ENCODE measurements around the gene ZNF483. TPM values are rescaled to one million over a fixed set of nuclear protein-coding genes. Genes with fewer than 3 reads are reported as not detected.
A peak's percentile ranks its signal among the peaks of the same experiment; 100 is the strongest.

The ZNF483 gene
- total and polyA plus RNA-seq, 9 of the 15 experiments (the other 6 are each of a cell fraction or from before 2014, with no cell fraction given): 0.04 to 1.0 (median 0.38) TPM

DNA sequence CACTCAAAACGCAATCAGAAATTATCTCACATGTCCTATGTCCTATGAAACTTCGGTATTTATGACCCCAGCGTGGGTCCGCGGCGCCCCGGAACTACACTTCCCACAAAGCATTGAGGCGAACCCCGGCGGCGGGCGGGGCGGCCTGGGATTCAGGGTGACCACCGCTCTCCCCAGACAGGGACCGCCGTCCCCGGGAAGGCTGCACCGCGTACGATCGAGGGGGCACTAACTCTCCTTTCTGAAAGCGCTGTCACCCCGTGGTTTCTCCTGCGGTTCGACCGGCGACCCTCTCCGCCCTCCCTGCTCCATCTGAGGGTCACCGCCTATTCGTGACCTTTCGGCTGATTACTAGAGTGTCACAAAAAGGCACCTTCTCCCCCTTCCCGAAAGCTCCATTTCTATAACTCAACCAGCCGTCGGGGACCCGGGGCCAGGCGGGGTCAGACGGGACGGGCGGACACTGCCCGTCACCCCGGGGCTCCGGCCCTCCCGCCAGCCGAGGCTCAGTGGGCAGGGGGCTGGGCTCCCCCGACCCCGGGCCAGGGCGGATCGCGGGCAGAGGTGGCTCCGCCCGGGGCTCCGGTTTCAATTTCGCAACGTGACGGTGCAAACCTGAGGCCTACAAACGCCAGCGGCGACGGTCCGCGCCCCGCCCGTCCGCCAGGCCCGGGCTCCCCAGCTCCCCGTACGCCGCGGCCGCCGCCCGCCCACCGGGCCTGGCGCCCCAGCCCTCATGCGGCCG lies 42.1 kb upstream of the ZNF483 start (continued):
- TF ChIP-seq ZNF436 (CRISPR knock-in tag; IDR thresholded peaks at IDR 0.05) (0 out of 2 replicates have a peak, but pooled peaks have one; percentile 5), PBX2 (CRISPR knock-in tag; IDR thresholded peaks at IDR 0.05; ENCODE audit: low read depth) (no peak), PBX2 (tag; conservative IDR thresholded peaks at IDR 0.05; ENCODE audit: low read depth) (no peak), SRSF7 (optimal IDR thresholded peaks at IDR 0.05; ENCODE audit: low read depth, low read length) (no peak), MGA (IDR thresholded peaks at IDR 0.05) (no peak), HDAC2 (IDR thresholded peaks at IDR 0.05) (0 out of 2 replicates have a peak, but pooled peaks have one; percentile 26), ZNF77 (CRISPR knock-in tag; IDR thresholded peaks at IDR 0.05) (no peak), HCFC1 (IDR thresholded peaks at IDR 0.05; ENCODE audit: low read depth, low read length) (peak; percentile 87)
- TF ChIP-seq, protein P1, sequence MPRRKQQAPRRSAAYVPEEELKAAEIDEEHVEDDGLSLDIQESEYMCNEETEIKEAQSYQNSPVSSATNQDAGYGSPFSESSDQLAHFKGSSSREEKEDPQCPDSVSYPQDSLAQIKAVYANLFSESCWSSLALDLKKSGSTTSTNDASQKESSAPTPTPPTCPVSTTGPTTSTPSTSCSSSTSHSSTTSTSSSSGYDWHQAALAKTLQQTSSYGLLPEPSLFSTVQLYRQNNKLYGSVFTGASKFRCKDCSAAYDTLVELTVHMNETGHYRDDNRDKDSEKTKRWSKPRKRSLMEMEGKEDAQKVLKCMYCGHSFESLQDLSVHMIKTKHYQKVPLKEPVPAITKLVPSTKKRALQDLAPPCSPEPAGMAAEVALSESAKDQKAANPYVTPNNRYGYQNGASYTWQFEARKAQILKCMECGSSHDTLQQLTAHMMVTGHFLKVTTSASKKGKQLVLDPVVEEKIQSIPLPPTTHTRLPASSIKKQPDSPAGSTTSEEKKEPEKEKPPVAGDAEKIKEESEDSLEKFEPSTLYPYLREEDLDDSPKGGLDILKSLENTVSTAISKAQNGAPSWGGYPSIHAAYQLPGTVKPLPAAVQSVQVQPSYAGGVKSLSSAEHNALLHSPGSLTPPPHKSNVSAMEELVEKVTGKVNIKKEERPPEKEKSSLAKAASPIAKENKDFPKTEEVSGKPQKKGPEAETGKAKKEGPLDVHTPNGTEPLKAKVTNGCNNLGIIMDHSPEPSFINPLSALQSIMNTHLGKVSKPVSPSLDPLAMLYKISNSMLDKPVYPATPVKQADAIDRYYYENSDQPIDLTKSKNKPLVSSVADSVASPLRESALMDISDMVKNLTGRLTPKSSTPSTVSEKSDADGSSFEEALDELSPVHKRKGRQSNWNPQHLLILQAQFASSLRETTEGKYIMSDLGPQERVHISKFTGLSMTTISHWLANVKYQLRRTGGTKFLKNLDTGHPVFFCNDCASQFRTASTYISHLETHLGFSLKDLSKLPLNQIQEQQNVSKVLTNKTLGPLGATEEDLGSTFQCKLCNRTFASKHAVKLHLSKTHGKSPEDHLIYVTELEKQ (CRISPR knock-in tag; IDR thresholded peaks at IDR 0.05): no peak

Measured in K562 (cell line).